Activated CD4-positive, alpha-beta T cell treated with anti-CD3 and anti-CD28 coated beads for 24 hours (primary cell): ENCODE results near the gene AHNAK2.

Experiments
- DNase-seq, 2 donors: peaks; one replicate each; pipeline ENCODE4 v3.0.0-alpha.2; 2020; ENCODE audit warnings: low read depth in 2 of 2

Gene AHNAK2

GRCh38 chr14:104939666-104940410, 38.3 kb downstream of the AHNAK2 start:
- no peak for DNase-seq

- no peak for DNase-seq
Measured at GRCh38 chr14:104938960-104939359, 39.2 kb downstream of the AHNAK2 start.

GRCh38 chr14:104938436-104938835, 39.7 kb downstream of the AHNAK2 start:
- no peak for DNase-seq

DNA sequence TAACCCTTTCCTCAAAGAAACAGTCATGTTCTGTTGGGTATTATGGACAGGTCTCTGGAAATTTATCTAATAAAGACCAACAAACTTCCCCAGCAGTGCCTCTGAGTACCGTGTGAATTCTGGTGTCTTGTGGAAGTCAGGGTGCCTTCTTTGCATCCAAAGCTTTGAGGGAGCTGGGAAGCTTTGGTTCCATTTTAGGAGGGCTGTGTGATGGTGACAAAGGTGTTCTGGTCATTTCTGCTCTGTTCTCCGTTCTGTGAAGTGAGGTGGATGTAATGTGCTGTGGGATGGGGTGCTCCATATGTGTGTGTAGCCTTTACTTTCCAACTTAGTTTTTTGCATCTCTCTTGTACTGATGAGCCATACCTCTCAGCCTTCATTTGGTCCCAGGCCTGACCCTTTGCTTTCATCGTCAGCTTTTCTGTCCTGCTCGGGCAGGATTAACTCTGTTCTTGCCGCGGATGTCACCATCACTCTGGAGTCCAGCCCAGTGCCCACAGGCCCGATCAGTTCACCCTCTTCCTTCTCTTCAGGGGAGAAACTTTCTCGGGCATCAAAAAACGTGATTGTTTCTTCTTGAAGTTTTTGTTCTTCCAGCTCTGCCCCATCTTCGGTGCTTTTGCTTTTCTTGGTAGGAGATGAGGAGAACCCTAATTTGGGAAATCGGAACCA, 40.3 kb downstream of the AHNAK2 start:
- DNase-seq = no peak

DNA sequence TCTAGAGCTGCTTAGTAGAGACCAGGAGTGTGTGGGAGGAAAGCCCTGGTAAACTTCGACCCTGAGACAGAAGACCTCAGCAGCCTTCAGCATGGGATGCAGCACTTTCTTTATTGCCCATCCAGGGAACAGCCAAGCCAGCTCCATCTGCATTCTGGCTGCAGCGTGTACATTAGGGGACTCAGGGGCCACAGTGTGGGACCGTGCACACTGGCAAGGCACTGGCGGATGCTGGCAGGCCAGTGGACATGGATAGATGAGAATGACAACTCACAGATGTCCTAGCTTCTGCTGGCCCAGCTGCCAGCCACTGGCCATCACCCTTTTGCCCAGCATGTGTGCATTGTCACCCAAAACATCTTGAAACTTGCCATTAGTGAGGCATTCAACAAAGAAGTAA, 41.0 kb downstream of the AHNAK2 start:
- no peak for DNase-seq

DNA sequence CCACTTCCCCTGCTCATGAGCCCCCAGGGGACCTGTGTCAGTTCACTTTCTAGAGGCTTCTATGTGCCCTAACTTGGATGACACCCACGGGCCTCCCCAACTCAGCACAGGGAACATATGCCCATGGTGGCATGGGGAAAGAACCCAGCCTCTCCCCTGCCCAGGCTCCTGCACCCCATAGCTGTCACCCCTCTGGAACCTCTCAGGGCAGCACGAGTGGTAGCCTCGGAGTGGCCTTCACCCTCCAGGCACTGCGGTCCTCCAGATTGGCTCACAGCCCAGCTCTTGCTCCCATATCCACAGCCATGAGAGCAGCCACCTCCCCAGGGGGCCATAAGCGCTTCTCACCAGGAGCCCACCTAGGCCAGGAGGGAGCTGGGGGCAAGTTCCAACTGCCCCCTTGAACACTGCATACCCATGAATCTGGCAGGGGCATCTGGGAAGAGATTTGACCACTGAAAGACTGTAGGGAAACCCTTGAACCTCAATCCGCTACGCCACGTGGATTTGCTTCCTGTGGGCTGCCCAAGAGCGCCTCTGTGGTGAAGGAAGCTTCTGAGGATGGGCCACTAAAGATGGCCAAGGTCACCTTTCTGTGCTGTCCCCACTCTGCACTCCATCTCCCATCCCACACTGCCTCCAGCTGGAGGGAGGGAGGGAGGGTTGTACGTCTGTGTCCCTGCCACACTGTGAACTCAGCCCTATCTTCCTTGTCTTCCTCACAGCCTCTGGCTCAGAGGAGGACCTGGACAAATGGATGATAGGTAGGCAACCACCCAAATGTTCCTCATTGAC, 41.6 kb downstream of the AHNAK2 start:
- no peak for DNase-seq

DNA sequence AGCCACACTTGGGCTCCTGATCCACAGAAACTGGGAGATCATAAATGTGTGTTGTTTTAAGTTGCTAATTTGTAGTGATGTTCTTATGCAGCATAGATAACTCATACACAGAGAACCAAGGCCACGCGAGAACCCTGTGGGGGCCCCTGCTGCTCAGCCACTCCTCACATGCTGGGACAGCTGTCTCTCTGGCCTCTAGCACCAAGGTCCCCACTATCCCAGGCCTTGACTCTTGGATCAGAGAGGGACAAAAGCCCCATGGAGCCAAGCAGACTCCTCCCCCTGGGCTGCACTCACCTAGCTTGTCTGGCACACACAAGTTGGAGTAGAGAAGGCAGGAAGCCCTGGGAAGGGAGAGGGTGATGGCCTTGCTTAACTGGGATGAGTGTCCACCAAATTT, 42.2 kb downstream of the AHNAK2 start:
- no peak for DNase-seq

GRCh38 chr14:104935026-104935650, 43.0 kb downstream of the AHNAK2 start:
- no peak for DNase-seq

DNA sequence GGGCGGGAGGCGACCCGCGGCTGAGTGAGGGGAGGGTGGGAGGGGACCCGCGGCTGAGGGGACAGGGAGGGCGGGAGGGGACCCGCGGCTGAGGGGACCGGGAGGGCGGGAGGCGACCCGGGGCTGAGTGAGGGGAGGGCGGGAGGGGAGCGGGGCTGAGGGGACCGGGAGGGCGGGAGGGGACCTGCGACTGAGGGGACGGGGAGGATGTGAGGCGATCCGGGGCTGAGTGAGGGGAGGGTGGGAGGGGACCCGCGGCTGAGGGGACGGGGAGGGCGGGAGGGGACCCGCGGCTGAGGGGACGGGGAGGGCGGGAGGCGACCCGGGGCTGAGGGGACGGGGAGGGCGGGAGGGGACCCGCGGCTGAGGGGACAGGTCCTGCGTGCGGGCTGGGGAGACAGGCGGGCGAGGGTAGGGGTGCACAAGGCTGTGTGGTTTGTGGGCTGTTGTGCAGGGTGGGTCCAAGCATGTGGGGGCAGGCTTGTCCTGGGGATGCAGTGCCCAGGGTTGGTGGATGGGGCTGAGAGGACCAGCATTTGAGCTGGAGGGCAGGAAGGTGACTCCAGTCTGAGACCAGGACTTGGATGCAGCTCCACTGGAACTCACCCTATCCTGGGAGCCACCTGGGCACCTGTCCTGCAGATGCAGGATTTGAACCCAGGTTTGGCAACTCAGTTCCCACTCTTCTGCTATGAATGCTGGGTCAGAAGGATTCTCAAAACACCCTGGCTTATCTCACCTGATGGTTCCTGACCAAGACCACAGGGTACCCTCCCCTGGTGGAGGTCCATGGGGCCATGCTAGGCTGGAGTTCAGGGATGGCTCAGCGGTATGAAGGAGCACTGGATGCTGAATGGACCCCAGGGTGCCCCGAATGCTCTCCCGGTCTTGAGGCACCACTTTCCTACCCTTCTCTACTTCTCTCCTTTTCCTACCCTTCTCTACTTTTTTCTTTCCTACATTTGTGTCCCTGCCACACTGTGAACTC, 44.1 kb downstream of the AHNAK2 start:
- DNase-seq = no peak

GRCh38 chr14:104932676-104933631, 45.2 kb downstream of the AHNAK2 start:
- DNase-seq = peak; percentile 85 to 90

DNA sequence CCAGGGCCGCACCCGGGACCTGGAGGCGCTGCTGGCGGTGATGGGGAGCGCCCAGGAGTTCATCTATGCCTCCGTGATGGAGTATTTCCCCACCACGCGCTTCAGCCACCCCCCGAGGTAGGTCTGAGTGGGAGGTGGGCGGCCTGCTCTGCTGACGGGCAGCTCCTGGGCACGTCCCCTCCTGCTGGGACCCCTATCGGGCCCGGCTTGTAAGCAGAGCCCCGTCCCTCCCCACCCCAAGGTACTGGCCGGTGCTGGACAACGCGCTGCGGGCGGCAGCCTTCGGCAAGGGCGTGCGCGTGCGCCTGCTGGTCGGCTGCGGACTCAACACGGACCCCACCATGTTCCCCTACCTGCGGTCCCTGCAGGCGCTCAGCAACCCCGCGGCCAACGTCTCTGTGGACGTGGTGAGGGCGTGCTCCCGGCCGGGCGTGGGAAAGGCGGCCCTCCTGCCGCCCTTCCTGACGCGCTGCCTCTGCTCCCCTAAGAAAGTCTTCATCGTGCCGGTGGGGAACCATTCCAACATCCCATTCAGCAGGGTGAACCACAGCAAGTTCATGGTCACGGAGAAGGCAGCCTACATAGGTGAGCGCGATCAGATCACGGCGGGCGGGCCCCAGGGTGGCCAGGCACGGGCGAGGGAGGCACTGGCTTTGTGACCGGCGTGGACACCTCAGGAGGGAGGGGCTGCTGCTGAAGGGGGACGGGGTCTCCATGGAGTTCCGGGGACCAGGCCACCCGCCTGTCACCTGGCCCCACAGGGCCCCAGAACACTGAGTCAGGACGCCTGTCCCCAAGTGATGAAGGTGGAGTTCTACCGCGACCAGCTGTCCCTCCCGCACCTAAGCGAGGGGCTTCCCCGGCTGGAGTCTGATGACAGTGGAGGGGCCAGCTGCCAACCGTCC, 46.2 kb downstream of the AHNAK2 start:
- no peak for DNase-seq

DNA sequence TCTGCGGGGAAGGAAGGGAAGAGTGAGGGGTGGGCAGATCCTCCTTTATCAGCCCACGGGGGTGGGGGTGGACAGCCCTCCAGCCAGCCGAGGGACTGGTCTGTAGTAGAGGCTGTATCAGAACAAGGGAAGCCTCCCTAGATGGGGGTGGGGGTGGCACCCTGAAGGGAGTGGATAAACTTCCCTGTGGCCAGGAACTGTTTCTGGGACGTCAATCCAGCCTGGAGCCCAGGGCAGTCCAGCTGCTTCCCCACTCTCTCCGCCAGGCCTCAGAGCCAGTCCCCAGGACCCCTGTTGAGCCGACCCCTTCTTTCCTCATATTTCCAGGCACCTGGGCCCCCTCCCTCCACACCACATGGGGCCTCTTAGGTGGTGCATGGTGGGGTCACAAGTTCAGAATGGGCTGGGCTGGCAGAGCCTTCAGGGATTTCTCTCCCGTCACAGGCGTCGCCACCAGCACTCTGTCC, 46.8 kb downstream of the AHNAK2 start:
- no peak for DNase-seq

- no peak for DNase-seq
Measured at GRCh38 chr14:104930526-104931303, 47.5 kb downstream of the AHNAK2 start.

DNA sequence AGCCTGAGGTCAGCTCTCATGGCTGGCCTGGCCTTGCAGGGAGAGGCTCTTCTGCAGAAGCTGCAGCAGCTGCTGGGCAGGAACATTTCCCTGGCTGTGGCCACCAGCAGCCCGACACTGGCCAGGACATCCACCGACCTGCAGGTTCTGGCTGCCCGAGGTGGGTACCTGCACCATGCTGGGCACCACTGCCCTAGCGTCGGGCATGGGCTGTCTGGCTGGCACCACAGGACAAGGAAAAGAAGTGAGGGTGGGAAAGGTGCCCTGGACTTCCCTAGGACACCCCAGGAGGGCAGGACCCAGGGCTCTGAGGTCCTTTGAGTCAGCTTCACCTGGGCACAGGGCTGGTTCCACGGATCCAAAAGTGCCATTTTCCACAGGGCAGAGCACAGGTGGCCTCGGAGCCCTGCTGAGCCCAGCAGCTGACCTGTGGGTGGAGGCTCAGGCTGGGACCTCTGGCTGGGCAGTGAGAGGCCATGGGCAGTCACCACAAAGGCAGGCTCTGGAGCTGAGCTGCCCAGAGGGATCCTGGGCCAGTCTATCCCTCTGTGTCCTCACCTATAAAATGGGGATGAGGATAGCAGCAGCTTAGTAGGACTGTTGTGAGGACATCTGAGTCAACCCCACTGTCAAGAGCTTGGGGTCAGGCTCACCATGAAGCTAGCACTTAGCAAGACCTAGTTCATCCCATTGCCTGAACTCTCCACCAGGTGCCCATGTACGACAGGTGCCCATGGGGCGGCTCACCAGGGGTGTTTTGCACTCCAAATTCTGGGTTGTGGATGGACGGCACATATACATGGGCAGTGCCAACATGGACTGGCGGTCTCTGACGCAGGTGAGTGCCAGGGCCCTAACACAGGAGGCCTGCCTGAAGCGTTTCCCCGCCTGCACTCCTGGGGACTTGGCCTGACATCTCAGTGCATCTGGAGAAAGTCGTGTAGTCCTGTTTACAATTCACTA, 48.6 kb downstream of the AHNAK2 start:
- no peak for DNase-seq

DNA sequence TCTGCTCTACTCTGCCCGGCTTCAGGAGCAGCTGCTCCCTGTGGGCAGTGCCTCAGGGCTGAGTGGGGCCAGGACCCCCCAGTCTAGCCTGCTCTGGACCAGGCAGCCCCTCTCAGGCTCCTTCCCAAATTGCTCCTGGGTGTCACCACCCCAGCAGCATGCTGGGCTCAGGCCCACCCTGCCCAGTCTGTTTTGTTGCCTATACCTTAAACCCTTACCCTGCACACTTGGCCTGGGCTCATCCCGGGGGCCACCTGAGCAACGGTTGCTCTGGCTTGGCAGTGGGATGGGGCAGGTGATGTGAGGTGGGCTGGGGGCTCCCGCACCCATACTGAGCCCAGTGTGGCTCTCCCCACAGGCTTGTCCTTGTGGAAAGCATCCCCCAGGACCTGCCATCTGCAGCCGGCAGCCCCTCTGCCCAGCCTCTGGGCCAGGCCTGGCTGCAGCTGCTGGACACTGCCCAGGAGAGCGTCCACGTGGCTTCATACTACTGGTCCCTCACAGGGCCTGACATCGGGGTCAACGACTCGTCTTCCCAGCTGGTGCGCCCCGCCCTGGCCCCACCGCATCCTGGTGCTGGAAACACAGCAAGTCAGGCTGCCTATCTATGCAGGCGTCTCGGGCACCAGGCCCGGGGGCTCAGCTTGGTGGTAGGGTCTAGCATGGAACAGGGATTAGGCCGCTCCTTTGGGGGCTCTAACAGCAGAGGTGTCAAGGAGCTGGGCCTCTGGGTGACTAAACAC, 49.6 kb downstream of the AHNAK2 start:
- DNase-seq = no peak

- no peak for DNase-seq
Measured at GRCh38 chr14:104927901-104928300, 50.3 kb downstream of the AHNAK2 start.
